Psoas muscle (tissue), 8 donors: Measurements from ENCODE around the gene SNRPB2. TPM values are rescaled to one million over a fixed set of nuclear protein-coding genes. Genes with fewer than 3 reads are reported as not detected.

Experiments used
- ATAC-seq, 4 donors: fragments of 200-7000 bp; cut with Tn5 transposase; one replicate each; pipeline ENCODE4 v1.9.1; 2020; ENCODE audit warnings: moderate library complexity in 3 of 4, mild to moderate bottlenecking in 2 of 4
- DNase-seq, 2 donors: peaks; one replicate each; pipeline ENCODE4 v3.0.0-alpha.2; 2020
- H3K27ac ChIP-seq: fragments of 200-600 bp; one replicate; pipeline ENCODE4 v1.8.0; 2022
- H3K27me3 ChIP-seq, 3 donors: fragments of 200-600 bp in 1 of 3; one replicate each; pipeline versions ENCODE4 v1.6.1 to v1.8.0; 2013 to 2022; ENCODE audit warnings: low read length in 2 of 3, mild to moderate bottlenecking in 2 of 3, moderate library complexity in 1 of 3; ENCODE audit not compliant: insufficient read depth in 3 of 3
- H3K36me3 ChIP-seq, 2 donors: fragments of 200-600 bp in 1 of 2; one replicate each; pipeline versions ENCODE4 v1.6.1 to v1.8.0; 2013 to 2022; ENCODE audit warnings: low read depth in 1 of 2, mild to moderate bottlenecking in 1 of 2, moderate library complexity in 1 of 2; ENCODE audit not compliant: insufficient read depth in 1 of 2
- H3K4me1 ChIP-seq: fragments of 200-600 bp; one replicate; pipeline ENCODE4 v1.8.0; 2022
- H3K4me3 ChIP-seq: fragments of 200-600 bp; one replicate; pipeline ENCODE4 v1.8.0; 2022; ENCODE audit warnings: mild to moderate bottlenecking
- H3K9me3 ChIP-seq: fragments of 200-600 bp; one replicate; pipeline ENCODE4 v1.8.0; 2022
- CTCF ChIP-seq: fragments of 200-600 bp; IDR thresholded peaks from one replicate; pipeline ENCODE4 v1.8.0; 2022; ENCODE audit warnings: antibody characterized with exemption
- WGBS, 3 donors: extraction: QIAGEN DNeasy Blood & Tissue Kit; methylation state at CpG; one replicate each; pipeline versions ENCODE4 v1.1.6 to v1.1.7; 2013; 5-methylcytosine and 5-hydroxymethylcytosine counted together
- intact Hi-C, 2 donors: fragments of 100-400 bp; cut with DNase I; formaldehyde crosslinking; loops; one replicate each; pipeline versions ENCODE4 v1.11.0 to v1.14.2; 2022
- polyA plus RNA-seq, 3 donors: library from polyadenylated mRNA; stranded (reverse); fragments of 200-250 nt; gene quantifications; one replicate each; pipeline ENCODE4 v1.2.3, GENCODE V29; 2013
- total RNA-seq, 4 donors: library from RNA; stranded (reverse); fragmentation: NEBNext Ultra II Directional in 2 of 4; extraction: Animal tissue kit (Norgen Biotek cat#: 25700) in 2 of 4; gene quantifications; one replicate each; pipeline versions ENCODE4 v1.2.1 to v1.2.4, GENCODE V29; 2021 to 2023
- donor health status: healthy with polysubstance abuse.
- donor health status: DM: no; HTN: no; CAD: no; lungs with moderate emphysema.
- donor health status: Bipolar disorder and iron deficiency.
- donor health status: healthy.
- donor health status: DM: yes; HTN: yes; CAD: no.
- donor health status: DM: no; HTN: no; CAD: no.
- donor health status: DM: no; HTN: no; CAD: no.
- donor health status: DM: yes; HTN: yes; CAD: no.

The SNRPB2 gene
- total and polyA plus RNA-seq, 7 donors = 33.1 to 92.2 (median 43.0) TPM

GRCh38 chr20:16752901-16753300 is 23.1 kb downstream of the SNRPB2 start:
- no peak for TF ChIP-seq CTCF

GRCh38 chr20:16758454-16759180 is 28.8 kb downstream of the SNRPB2 start:
- Histone ChIP-seq H3K36me3 (no peaks in the 10 kb centered on the region), H3K27me3 (no peaks in the 10 kb centered on the region), H3K27ac (no peak overlapping the region), H3K4me3 (no peak overlapping the region), H3K9me3 (no peaks in the 10 kb centered on the region), H3K4me1 (no peaks in the 10 kb centered on the region)
- WGBS, 3 donors = 37 to 49% (median 46%) methylated on average over 2 of the region's 2 CpGs
- DNase-seq = no peak
- intact Hi-C loops = loop anchor here in 1 of 2 donors (10.0 kb wide), 1 partner anchor 484 kb away; no protein-coding TSS in a partner anchor
- TF ChIP-seq CTCF = no peak
- ATAC-seq = no peak

More at GRCh38 chr20:16752901-16753300, 23.1 kb downstream of the SNRPB2 start:
- H3K27ac ChIP-seq = no peak overlapping the region
- no peak overlapping the region for H3K4me3 ChIP-seq
- H3K9me3 ChIP-seq = no peaks in the 10 kb centered on the region
- ATAC-seq (no peak), DNase-seq (no peak)
- H3K36me3 ChIP-seq = no peaks in the 10 kb centered on the region
- intact Hi-C loops = loop anchor here in 1 of 2 donors (10.0 kb wide), 1 partner anchor 478 kb away; no protein-coding TSS in a partner anchor
- no peaks in the 10 kb centered on the region for H3K4me1 ChIP-seq
- H3K27me3 ChIP-seq = peaks cover 0 to 4% (median 0%) of the 10 kb centered on the region in 3 donors

GRCh38 chr20:16759181-16759563 is 29.3 kb downstream of the SNRPB2 start:
- 63 to 79% (median 71%) methylated on average over 1 of the region's 1 CpG for WGBS, 3 donors
- H3K27me3 ChIP-seq = no peaks in the 10 kb centered on the region
- ATAC-seq = no peak

GRCh38 chr20:16760431-16761304 is 30.8 kb downstream of the SNRPB2 start:
- no peaks in the 10 kb centered on the region for H3K27me3 ChIP-seq
- 54 to 58% (median 58%) methylated on average over 11 of the region's 11 CpGs for WGBS, 3 donors
- no peaks in the 10 kb centered on the region for H3K36me3 ChIP-seq
- no peak for TF ChIP-seq CTCF
- no peaks in the 10 kb centered on the region for H3K9me3 ChIP-seq
- ATAC-seq (peak in 2 of 4 donors; percentile 37 to 47), DNase-seq (no peak)
- H3K4me3 ChIP-seq = no peak overlapping the region
- intact Hi-C loops = loop anchor here (2.0 to 5.0 kb wide), 3 partner anchors 58 to 243 kb away; no protein-coding TSS in a partner anchor
- no peak overlapping the region for H3K27ac ChIP-seq
- H3K4me1 ChIP-seq = no peaks in the 10 kb centered on the region

More at GRCh38 chr20:16759181-16759563, 29.3 kb downstream of the SNRPB2 start:
- Histone ChIP-seq H3K9me3 (no peaks in the 10 kb centered on the region), H3K36me3 (no peaks in the 10 kb centered on the region), H3K4me1 (no peaks in the 10 kb centered on the region), H3K27ac (no peak overlapping the region), H3K4me3 (no peak overlapping the region)
- no peak for DNase-seq
- no peak for TF ChIP-seq CTCF
- intact Hi-C loops = loop anchor here in 1 of 2 donors (10.0 kb wide), 1 partner anchor 484 kb away; no protein-coding TSS in a partner anchor
